GM21528 (cell line): ENCODE data around the gene ANKRD28.

Experiments used
- ATAC-seq: cut with Tn5 transposase; IDR thresholded peaks from one replicate; pipeline ENCODE4 v1.9.1; 2021; ENCODE audit warnings: mild to moderate bottlenecking, moderate library complexity; ENCODE audit not compliant: unreplicated experiment, low FRiP score

ANKRD28 gene

GRCh38 chr3:15728766-15729165 is 69.0 kb downstream of the ANKRD28 start:
- no peak for ATAC-seq

- ATAC-seq, result no peak
Measured at GRCh38 chr3:15726881-15727280, 70.9 kb downstream of the ANKRD28 start.

GRCh38 chr3:15726043-15726442 is 71.7 kb downstream of the ANKRD28 start:
- ATAC-seq, result peak; percentile 67

GRCh38 chr3:15724446-15724845 is 73.3 kb downstream of the ANKRD28 start:
- no peak for ATAC-seq

GRCh38 chr3:15723624-15723884 is 74.2 kb downstream of the ANKRD28 start:
- no peak for ATAC-seq

GRCh38 chr3:15722877-15723623 is 74.7 kb downstream of the ANKRD28 start:
- no peak for ATAC-seq

- no peak for ATAC-seq
Measured at GRCh38 chr3:15716178-15716577, 81.6 kb downstream of the ANKRD28 start.

- ATAC-seq, result no peak
Measured at GRCh38 chr3:15714448-15714847, 83.3 kb downstream of the ANKRD28 start.

GRCh38 chr3:15713364-15713763 is 84.4 kb downstream of the ANKRD28 start:
- ATAC-seq, result no peak

GRCh38 chr3:15711281-15711680 is 86.5 kb downstream of the ANKRD28 start:
- ATAC-seq, result no peak

GRCh38 chr3:15708882-15709677 is 88.7 kb downstream of the ANKRD28 start:
- ATAC-seq, result no peak

- ATAC-seq, result no peak
Measured at GRCh38 chr3:15707779-15708178, 90.0 kb downstream of the ANKRD28 start.

GRCh38 chr3:15703346-15703745 is 94.4 kb downstream of the ANKRD28 start:
- no peak for ATAC-seq

GRCh38 chr3:15694628-15695027 is 103.2 kb downstream of the ANKRD28 start:
- no peak for ATAC-seq

GRCh38 chr3:15693355-15693754 is 104.4 kb downstream of the ANKRD28 start:
- no peak for ATAC-seq

- ATAC-seq, result no peak
Measured at GRCh38 chr3:15690748-15691147, 107.0 kb downstream of the ANKRD28 start.

- no peak for ATAC-seq
Measured at GRCh38 chr3:15690230-15690629, 107.5 kb downstream of the ANKRD28 start.

GRCh38 chr3:15685927-15686326 is 111.9 kb downstream of the ANKRD28 start:
- no peak for ATAC-seq

GRCh38 chr3:15683253-15683652 is 114.5 kb downstream of the ANKRD28 start:
- no peak for ATAC-seq

GRCh38 chr3:15682561-15683185 is 115.1 kb downstream of the ANKRD28 start:
- ATAC-seq, result no peak

- no peak for ATAC-seq
Measured at GRCh38 chr3:15681668-15682067, 116.1 kb downstream of the ANKRD28 start.

GRCh38 chr3:15679306-15679705 is 118.5 kb downstream of the ANKRD28 start:
- ATAC-seq, result no peak
